Stromal cell of bone marrow (primary cell): Measurements from ENCODE around the gene AP1M2.
"Not testable (repeated sequence)": the region's sequence is repeated elsewhere in the genome, so short reads cannot be mapped to it uniquely, and the experiment has no call there.

Experiments used
- DNase-seq: peaks from one replicate; pipeline ENCODE4 v3.0.0-alpha.2; 2012; ENCODE audit warnings: low read depth

The AP1M2 gene

GRCh38 chr19:10538204-10538983 lies 48.7 kb downstream of the AP1M2 start:
- DNase-seq, result no peak

DNA sequence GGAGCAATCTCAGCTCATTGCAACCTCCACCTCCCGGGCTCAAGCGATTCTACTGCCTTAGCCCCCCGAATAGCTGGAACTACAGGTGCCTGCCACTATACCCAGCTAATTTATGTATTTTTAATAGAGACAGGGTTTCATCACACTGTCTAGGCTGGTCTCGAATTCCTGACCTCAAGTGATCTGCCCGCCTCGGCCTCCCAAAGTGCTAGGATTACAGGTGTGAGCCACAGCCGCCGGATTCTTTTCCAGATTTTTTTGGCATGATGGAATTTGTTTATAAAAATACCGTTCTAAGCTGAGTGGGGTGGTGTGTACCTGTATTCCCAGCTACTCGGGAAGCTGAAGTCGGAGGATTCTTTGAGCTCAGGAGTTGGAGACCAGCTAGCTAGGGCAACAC lies 49.4 kb downstream of the AP1M2 start:
- DNase-seq, result no peak

DNA sequence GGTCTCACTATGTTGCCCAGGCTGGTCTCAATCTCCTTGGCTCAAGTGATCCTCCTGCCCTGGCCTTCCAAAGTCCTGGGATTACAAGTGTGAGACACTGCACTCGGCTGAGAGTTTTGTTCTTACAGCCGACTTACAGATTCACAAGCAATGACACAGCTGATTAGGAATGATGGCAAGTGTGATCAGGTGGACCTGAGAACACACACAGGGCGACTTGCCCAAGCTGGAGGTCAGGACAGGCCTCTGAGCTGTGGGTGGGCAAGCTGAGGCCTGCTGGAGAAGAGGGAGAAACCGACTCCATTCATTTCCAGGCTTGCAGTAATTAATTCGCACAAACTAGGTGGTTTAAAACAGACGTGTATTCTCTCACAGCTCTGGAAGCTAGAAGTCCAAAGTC lies 51.5 kb downstream of the AP1M2 start:
- no peak for DNase-seq

DNA sequence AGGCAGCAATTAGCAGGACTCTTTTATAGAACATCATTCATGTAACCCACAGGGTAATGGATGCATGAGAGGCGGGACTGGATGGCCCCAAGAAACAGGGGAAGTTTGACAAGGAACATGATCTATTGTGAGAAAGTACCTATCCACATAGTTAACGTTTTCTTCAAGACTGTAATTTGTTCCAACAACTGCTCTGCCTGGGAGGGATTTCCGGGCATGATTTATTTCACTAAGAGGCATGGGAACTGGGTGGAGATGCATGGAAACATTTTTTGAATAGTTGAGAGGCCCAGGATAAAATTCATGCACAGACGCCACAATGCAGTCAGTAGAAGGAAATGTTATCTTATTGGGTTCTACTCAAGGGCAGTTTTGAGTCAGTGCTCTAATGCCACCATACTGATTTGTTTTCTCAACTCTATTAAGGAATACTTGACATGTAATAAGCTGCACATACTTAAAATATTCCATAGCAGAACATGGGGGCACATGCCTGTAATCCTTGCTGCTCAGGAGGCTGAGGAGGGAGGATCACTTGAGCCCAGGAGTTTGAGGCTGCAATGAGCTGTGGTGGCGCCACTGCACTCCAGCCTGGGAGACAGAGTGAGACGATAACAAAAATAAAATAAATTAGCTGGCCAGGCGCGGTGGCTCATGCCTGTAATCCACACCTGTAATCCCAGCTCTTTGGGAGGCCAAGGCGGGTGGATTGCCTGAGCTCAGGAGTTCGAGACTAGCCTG lies 53.3 kb downstream of the AP1M2 start:
- peak; percentile 68 for DNase-seq

- DNase-seq, result no peak
Measured at GRCh38 chr19:10532457-10532856, 54.7 kb downstream of the AP1M2 start.

- DNase-seq, result not testable (repeated sequence)
Measured at GRCh38 chr19:10526887-10527286, 60.2 kb downstream of the AP1M2 start.

DNA sequence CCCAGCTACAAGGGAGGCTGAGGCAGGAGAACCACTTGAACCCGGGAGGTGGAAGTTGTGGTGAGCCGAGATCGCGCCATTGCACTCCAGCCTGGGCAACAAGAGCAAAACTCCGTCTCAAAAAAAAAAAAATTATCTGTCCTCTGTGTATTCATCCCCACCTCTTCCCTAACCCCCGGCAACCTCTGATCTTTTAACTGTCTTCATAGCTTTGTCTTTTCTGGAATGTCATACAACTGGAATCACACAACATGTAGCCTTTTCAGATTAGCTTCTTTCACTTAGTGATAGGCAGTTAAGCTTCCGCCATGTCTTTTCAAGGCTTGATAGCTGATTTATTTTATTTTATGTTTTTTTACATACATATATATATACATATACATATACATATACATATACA lies 61.5 kb downstream of the AP1M2 start:
- DNase-seq, result no peak

- DNase-seq, result no peak
Measured at GRCh38 chr19:10523135-10523636, 63.9 kb downstream of the AP1M2 start.
